Fibroblast of skin of right quadriceps (primary cell): Measurements from ENCODE around the gene ENPP3.

Experiments
- DNase-seq: peaks from one replicate; pipeline ENCODE4 v3.0.0-alpha.2; 2013

Gene ENPP3

GRCh38 chr6:131643855-131644460 is 6.9 kb downstream of the ENPP3 start:
- DNase-seq: no peak

- DNase-seq: no peak
Measured at GRCh38 chr6:131644921-131645320, 7.8 kb downstream of the ENPP3 start.

GRCh38 chr6:131645846-131646245 is 8.7 kb downstream of the ENPP3 start:
- no peak for DNase-seq

GRCh38 chr6:131646249-131646670 is 9.2 kb downstream of the ENPP3 start:
- no peak for DNase-seq

- DNase-seq: no peak
Measured at GRCh38 chr6:131651782-131652181, 14.7 kb downstream of the ENPP3 start.

GRCh38 chr6:131652472-131652871 is 15.4 kb downstream of the ENPP3 start:
- DNase-seq: no peak

- no peak for DNase-seq
Measured at GRCh38 chr6:131654326-131654725, 17.2 kb downstream of the ENPP3 start.

GRCh38 chr6:131655387-131655786 is 18.3 kb downstream of the ENPP3 start:
- no peak for DNase-seq

GRCh38 chr6:131655951-131656350 is 18.8 kb downstream of the ENPP3 start:
- DNase-seq: no peak

GRCh38 chr6:131656667-131657066 is 19.6 kb downstream of the ENPP3 start:
- no peak for DNase-seq

GRCh38 chr6:131657222-131657621 is 20.1 kb downstream of the ENPP3 start:
- no peak for DNase-seq

GRCh38 chr6:131657630-131658111 is 20.6 kb downstream of the ENPP3 start:
- DNase-seq: peak; percentile 36

GRCh38 chr6:131658287-131658686 is 21.2 kb downstream of the ENPP3 start:
- DNase-seq: no peak

GRCh38 chr6:131660195-131660594 is 23.1 kb downstream of the ENPP3 start:
- peak; percentile 20 for DNase-seq

GRCh38 chr6:131663578-131664165 is 26.6 kb downstream of the ENPP3 start:
- no peak for DNase-seq

GRCh38 chr6:131669891-131670290 is 32.8 kb downstream of the ENPP3 start:
- DNase-seq: no peak

- DNase-seq: no peak
Measured at GRCh38 chr6:131673184-131673583, 36.1 kb downstream of the ENPP3 start.

GRCh38 chr6:131678442-131678841 is 41.3 kb downstream of the ENPP3 start:
- DNase-seq: no peak

GRCh38 chr6:131680868-131681267 is 43.8 kb downstream of the ENPP3 start:
- DNase-seq: no peak

- DNase-seq: no peak
Measured at GRCh38 chr6:131681585-131681984, 44.5 kb downstream of the ENPP3 start.

- no peak for DNase-seq
Measured at GRCh38 chr6:131682442-131682841, 45.3 kb downstream of the ENPP3 start.

- DNase-seq: no peak
Measured at GRCh38 chr6:131683479-131683878, 46.4 kb downstream of the ENPP3 start.

GRCh38 chr6:131685266-131685780 is 48.2 kb downstream of the ENPP3 start:
- no peak for DNase-seq

- DNase-seq: no peak
Measured at GRCh38 chr6:131687022-131687421, 49.9 kb downstream of the ENPP3 start.

GRCh38 chr6:131688286-131688685 is 51.2 kb downstream of the ENPP3 start:
- DNase-seq: no peak
